CD4-positive, alpha-beta T cell treated with Interleukin-2 at 100 ng/mL for 4 hours (primary cell): ENCODE data around the gene ZNF229.
A peak's percentile ranks its signal among the peaks of the same experiment; 100 is the strongest.
"Not testable (repeated sequence)": the region's sequence is repeated elsewhere in the genome, so short reads cannot be mapped to it uniquely, and the experiment has no call there.

Experiments used
- DNase-seq: peaks from one replicate; pipeline ENCODE4 v3.0.0-alpha.2; 2020; ENCODE audit warnings: low spot score

ZNF229 gene

DNA sequence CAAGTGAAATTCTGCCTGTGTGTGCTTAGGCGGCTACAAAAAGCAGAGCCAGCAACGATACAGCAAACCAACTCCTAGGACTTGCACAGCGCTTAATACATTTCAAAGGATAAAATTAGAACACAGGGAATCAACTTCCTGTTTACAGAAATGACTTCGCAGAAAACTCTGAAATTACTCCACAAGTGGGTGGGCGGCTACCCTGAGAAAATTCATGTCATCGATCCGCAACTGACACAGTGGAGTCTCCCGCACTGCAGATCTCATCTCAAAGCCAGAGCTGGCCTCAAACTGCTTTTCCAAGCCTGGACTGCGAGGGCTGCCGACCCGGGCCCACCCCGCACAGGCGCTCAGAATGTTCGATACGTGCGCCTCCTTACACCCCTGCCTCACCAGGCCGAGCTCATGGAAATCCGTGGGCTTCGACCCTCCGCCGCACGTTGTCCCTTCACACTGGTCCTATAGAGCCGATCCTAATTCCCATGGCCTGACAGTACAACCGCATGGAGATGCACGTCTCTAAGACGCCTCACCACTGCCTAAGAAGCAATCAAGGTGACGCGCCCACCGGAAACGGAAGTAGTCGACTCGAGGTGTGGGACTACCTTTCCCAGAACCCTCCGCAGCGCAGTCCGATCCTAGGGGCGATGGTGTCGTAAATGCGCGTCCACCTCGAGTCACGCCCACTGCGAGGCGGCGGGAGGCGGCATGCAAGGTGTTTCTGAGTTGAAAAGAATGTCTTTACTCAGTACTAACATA, at the start of gene ZNF229:
Gene ZNF229 (minus strand): TSS at position 557 of the 759 bp plus-strand sequence. CDS start 5,625 bp downstream, outside the sequence.
- peak; percentile 56 for DNase-seq

DNA sequence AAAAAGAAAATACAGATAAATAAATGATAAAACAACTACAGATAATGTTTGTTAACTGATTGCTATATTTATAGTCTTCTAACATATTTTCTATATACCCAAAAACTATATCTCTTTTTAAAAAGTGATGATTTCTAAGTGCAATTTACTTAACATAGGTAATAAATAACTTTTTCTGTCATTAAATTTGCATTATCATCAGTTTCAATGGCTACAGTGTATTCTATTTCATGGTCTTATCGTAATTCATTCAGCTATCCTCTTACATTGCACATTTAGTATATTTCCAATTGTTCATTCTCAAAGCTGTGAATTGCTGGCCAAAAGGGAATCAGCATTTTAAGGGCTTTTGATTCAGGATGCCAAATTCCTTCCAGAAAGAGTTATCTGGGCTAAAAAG, 48.4 kb upstream of the ZNF229 start:
- DNase-seq, result no peak

DNA sequence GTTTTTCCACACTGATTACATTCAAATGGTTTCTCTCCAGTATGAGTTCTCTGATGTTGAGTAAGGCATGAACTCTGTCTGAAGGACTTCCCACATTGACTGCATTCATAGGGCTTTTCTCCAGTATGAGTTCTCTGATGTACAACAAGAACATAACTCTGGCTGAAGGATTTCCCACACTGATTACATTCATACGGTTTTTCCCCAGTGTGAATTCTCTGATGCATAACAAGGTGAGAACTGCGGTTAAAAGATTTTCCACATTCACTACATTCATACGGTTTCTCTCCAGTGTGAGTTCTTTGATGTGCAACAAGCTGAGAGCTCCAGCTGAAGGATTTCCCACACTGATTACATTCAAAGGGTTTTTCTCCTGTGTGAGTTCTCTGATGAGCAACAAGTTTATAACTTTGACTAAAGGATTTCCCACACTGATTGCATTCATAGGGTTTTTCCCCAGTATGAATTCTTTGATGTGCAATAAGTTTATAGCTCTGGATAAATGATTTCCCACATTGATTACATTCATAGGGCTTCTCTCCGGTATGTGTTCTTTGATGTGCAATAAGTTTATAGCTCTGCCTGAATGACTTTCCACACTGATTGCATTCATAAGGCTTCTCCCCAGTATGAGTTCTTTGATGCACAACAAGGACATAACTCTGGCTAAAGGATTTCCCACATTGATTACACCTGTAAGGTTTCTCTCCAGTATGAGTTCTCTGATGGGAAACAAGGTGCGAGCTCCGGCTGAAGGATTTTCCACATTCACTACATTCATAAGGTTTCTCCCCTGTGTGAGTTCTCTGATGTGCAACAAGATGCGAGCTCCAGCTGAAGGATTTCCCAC, 28.5 kb upstream of the ZNF229 start:
- DNase-seq, result no peak

DNA sequence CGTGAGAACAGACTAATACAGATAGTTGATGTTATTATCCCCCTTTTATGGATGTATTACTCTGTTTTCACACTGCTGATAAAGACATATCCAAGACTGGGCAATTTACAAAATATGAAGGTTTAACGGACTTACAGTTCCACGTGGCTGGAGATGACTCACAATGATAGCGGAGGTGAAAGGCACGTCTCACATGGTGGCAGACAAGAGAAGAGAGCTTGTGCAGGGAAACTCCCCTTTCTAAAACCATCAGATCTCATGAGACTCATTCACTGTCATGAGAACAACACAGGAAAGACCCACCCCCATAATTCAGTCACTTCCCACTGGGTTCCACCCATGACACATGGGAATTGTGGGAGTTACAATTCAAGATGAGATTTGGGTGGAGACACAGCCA, 20.5 kb upstream of the ZNF229 start:
- DNase-seq, result not testable (repeated sequence)

DNA sequence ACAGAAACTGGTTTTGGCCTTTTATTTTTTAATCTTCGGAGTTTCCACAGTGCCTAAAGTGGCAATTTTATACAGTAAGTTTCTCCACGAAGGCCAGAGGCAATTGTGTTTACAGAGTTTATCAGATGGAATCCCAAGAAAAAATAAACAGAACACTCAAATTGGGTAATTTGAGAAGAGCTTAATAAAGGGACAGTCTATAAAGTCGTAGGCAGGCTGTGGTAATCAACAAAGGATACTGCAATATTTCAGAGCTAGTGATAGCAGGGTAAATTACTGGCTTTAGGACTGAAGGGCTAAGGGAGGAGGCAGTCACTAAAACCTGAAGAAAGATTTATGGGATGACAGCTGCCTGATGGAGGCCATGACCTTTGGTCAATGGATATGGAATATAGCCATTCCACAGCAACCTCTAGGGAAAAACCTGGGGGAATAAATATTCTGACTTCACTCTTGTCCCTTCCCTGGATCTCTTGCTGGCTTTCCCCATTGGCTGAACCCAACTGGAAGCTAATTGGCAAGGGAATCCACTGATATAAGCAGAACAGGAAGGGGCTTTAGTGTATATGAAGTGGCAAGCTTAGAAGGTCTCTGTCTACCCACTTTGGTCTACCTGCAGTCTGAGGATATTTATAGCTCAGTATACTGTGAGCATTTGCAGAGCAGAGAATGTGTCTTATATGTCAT, 14.5 kb upstream of the ZNF229 start:
- DNase-seq, result not testable (repeated sequence)

DNA sequence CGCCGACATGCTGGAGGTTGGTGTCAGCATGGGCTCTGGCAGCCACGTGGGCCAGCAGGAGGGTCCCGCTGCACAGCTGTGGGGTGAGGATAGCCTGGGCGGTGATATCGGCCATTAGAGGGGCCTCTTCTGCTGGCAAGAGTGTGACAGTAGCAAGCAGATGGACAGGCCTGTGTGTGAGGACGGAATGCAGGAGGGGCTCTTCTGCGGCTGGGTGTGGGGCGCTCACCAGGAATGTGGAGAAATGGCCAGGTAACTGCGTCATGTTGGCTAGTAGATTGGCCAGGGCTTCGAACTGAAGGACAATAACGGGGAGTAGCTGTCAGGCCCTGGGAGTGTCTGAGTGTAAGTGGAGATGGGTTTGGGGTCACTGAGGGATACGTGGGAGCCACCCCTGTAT, 7.7 kb upstream of the ZNF229 start:
- DNase-seq, result not testable (repeated sequence)

DNA sequence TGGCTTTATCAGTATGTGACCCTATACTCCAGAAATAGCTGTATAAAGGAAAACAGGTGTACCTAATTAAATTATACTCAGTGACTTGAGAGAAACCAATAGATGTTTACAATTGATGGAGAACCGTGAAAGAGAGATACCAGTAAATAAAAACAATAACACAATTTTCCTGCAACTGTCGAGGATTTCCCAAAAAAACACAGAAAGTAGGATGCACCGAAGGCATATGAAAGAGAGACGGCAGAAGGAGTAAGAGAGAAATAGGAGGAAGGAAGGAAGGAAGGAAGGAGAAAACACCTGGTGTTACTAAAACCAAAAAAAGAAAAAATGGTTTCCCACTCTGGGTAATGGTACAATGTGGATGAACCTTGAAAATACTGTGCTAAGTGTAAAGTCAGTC, 6.8 kb upstream of the ZNF229 start:
- DNase-seq, result no peak

DNA sequence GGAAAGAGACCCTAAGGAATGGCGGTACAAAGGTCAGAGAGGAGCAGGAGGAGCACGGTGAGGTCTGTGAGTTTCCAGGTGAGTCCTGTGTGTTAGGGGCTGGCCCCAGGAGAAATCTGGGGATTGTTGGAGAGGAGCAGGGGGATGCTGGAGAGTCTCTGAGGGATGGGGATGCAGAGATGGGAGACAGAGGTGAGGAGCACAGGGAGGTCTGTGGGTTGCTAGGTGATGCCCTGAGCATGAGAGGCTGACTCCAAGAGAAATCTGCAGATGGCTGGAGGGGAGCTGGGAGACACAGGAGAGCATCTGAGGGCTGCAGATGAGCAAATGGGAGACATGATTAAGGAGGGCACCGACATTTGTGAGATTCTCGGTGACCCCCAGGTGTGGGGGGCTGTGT, 4.1 kb upstream of the ZNF229 start:
- DNase-seq, result no peak

DNA sequence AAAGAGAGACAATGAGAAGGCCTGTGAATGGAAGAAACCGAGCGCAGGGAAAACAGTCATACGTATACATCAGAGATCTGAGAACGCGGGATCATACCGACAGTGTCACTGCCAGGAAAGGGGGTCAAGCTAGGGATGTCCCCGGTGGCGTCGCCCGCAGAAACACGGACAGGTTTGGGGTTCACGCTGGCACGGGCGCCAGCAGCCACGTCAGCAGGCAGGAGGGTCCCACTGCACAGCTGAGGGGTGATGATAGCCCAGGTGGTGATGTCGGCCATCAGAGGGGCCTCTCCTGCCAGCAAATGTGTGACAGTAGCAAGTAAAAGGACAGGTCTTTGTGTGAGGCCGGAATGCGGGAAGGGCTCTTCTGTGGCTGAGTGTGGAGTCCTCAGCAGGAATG, 3.4 kb upstream of the ZNF229 start:
- no peak for DNase-seq

DNA sequence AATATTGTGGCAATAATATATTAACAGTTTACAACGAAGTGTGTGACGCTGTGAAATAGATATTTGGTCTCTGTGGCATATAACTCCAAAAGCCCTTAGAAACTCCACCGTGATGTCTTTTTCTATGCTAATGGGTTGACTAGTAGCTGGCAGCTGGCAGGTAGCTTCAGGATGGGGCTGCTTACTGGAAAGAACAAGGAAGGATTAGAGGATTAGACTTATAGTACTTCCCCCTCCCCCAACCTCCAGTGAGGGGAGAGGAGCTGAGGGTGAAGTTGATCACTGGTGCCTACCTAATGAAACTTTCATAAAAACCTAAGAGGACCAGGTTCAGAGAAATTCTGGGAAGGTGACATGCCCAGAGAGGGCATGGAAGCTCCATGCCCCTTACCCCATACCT, 9.8 kb downstream of the ZNF229 start:
- DNase-seq, result no peak

DNA sequence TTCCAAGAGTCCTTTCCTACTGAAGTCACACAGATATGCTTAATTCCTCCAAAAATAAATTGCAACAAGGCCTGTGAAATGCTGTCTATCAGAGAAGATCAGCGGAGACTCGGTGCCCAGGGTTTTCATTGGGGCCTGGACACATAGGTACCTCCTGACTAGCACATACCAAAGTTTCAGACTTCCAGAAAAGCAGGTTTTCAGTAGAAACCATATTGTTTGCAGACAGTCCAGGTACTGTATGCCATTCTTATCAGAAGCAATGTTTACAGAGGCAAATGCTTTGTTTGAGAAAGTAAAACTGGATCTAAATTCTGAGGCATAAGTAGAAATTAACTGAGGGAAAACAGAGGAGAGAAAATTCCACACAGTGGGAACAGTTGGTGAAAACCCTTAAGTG, 12.8 kb downstream of the ZNF229 start:
- DNase-seq, result no peak

DNA sequence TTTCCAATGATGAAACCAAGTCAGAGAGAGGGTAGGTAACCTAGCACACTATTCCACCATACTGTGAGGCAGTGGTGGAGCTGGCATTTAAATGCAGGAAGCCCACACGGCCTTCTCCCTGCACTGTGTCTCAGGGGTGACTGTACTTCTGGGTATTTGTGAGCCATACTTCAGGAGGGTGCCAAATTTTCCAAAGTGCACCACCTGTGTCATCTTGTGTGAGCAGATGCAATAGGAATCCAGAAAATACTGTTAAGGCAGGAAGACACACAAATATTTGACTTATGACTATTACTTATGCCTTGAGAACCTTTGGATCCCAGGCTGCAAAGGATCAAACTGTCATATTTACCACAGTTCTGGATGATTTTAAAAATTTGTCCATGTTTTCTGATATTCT, 17.3 kb downstream of the ZNF229 start:
- DNase-seq, result no peak

DNA sequence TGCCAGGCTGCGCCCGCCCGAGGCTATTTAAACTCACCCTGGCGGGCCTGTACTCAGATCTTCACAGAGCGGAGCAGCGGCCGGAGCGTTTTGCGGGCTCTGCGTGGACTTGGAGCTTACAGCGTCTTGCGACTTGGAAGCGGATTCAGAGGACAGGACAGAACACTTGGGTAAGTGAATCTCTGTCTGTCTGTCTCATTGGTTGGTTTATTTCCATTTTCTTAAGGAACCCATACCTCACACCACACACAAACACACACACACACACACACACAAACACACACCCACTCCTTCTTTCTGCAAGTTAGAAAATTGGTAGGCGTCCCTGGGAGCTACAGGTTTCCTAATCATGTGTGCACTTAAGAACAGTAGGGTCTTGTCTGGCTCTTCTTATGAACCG, 32.7 kb downstream of the ZNF229 start:
- not testable (repeated sequence) for DNase-seq

DNA sequence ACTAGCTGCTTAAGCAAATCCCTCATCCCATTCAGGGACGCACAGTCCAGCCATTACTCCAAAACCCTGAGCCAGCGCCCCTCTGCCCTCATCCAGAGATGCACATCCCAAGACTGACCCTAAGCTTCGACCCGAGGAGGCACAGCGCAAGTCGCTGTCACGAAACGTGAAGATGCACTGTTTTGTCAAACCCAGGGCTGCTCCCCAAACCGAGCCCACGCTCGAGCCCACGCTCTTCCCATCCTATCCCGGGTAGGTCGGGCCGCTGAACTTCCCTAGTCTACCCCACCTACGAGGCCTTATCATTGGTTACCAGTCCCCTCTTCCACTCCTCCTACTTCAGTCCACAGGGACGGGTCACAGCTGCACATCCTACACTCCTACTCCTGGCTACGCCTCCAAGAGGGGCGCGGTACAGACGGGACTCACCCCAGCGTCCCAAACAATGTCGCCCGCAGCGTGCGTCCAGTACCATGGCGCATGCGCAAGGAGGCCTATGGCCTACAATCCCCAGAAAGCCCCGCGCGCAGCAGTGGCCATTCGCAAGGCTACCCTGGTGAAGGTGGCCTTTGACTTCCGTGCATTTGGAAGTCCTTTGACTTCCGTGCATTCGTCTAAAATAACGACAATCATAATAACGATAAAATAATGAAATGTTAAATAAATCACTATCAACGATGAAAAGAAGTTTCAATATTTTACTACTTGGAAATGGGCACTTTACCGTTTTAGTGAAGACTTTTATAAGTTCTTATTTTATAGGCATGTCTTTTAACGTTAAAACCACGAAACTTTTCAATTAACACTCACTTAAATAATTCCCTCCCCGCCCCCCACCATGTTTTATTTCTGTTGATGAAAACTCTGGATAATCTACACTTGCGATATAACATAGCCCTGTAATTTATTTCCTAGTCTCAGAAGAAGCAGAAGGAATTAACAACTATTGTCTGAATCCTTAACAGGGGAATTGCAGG, 46.8 kb downstream of the ZNF229 start, which contains the start of gene ZNF285:
Gene ZNF285 (minus strand): TSS at position 470 of the 977 bp plus-strand sequence. CDS start 4,395 bp downstream, outside the sequence.
- peak; percentile 72 for DNase-seq

DNA sequence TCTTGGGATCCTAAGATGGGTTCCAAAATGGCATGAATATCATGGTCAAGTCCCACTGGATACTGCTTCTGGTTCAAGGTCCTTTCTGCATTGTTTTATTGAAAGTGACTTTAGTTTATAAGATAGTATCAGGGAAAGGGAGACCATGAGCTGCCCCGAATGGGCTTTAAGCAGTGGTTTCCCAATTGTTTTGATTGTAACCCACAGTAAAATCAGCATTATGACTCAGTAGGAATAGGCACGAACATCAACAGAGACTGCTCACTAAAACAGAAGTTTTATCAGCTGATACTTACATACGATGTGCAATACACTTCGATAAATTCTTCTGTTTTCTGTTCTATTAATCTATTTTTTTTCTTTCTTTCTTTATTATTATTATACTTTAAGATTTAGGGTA, 59.0 kb downstream of the ZNF229 start:
- not testable (repeated sequence) for DNase-seq
